Occipital lobe (tissue), 2 donors: ENCODE results near the gene CRACR2A. TPM values are rescaled to one million over a fixed set of nuclear protein-coding genes. Genes with fewer than 3 reads are reported as not detected.

Source experiments
- DNase-seq: peaks from one replicate; lab custom pipeline; 2025; lab: John Stamatoyannopoulos, UW
- total RNA-seq: library from RNA; depleted of rRNA; stranded (reverse); fragments of >200 nt; gene quantifications from one replicate; pipeline ENCODE4 v1.2.3, GENCODE V29; 2014

The CRACR2A gene
- total RNA-seq, 1 donor from 2014 or later = 1.1 TPM

DNA sequence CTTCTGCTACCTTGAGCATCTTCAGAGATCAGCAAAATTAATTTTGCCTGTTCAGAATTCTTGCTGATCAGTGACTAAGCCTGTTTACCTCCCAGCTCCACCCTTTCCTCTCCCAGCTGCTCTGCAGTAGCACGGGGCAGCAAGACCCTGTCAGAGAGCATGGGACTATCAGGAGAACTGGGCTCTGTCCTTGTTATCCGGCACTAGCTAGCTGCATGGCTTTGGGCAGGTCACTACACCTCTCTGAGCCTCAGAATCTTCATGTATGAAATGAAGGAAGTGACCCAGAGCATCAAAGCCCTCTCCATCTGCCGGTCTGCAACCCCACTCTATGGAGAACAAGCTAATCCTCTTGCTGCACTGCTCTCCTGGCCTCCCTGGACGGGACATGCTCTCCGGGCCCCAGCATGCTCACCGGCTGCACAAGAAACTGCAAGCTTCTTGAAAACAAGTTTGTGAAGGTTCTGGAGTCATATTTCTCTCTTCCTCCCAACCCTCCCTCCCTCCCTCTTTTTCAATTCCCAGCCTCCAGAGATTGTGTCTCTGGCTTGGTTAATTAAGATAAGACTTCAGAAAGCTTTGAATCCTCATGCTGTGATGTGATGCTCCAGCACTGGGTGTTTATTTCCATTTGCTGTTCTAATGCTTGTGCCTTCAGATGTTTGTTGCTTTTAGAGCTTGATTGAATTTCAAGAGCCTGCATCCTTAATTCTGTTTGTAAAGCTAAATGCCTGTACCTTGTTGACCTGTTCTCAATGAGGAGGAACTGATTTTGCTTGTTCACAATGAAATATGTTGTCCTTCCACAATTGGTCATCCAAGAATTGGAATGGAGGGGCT lies 101.1 kb downstream of the CRACR2A start:
- DNase-seq = no peak

DNA sequence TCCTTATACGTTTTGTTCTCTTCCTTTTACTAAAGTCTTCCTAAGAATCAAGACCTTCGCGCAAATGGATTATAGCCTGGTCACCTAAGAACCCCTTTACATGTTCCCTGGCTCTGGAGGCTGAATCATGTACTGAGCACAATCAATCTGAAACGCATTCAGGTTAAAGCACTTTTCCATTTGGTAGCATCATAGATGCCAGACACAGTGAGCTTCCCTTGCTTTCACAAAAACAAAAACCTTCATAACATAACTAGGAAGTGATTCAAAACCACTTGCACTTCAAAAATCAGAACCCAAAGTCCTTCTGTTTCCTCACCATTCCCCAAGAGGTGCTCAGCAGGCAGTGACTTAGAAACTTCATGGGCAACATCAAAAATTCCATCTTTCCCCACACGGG lies 105.4 kb downstream of the CRACR2A start:
- no peak for DNase-seq

DNA sequence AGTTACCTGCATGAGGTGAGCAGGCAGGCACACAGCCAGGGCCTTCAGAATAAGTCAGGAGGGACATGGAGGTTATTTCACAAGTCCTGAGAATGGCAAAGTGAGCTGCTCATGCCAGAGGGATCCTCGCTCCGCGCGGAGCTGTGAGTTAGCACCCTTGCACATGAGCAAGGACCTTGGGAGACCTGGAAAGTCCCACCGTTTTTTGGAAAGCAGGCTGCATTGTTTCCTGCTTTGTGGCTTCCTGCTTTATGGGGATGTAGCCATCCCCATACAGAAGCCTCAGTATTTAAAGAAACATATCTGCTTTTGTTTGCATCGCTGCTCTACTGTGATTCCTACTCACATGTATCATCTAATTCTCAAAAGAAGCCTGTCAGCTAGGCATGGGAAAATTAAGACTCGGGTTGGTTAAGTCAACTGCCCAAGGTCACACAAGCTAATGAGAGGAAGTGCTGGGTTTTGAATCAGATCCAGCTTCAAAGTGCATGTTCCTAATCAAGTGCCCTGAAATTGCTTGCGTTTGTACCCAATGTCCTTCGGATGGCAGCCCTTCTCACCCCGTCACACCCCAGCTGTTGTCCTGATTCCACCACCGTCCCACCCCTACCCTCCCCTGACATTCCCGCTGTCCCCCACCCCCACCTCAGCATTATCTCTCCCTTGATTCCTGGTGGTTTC lies 106.2 kb downstream of the CRACR2A start:
- DNase-seq = no peak

DNA sequence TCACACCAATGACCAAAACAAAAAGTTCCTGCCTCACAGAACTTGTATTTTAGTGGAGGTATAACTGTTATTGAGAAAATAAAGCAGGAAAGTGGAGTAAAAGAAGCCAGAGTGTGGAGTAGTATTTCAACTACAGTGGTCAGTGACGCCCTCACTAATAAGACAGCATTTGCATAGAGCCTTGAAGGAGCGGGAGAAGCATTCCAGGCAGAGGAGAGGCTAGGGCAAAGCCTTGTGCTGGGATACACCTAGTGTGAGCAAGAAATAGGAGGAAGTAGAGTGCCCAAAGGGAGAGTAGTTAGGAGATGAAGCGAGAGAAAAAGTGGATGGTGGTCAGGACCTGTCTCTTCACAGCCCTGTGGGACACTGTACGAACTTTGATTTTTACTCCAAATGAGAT lies 107.8 kb downstream of the CRACR2A start:
- DNase-seq = no peak

DNA sequence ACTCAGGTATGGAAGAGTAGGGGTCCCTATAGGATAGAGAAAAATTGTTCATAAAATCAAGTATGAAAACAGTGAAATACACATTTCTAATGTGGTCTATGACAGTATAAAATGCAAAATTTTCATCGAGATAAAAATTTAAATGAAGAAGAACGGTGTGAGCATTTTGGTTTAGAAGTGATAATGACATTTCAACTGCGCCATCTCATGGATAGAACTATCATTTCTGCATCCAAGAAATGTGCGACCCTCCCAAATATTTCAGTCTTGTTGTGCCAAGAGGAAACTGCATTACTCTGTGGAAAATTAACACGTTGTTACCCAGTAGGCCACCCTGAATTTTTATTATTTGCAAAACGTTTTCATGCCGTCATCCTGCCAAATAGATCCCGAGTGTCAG lies 108.8 kb downstream of the CRACR2A start:
- DNase-seq = no peak

DNA sequence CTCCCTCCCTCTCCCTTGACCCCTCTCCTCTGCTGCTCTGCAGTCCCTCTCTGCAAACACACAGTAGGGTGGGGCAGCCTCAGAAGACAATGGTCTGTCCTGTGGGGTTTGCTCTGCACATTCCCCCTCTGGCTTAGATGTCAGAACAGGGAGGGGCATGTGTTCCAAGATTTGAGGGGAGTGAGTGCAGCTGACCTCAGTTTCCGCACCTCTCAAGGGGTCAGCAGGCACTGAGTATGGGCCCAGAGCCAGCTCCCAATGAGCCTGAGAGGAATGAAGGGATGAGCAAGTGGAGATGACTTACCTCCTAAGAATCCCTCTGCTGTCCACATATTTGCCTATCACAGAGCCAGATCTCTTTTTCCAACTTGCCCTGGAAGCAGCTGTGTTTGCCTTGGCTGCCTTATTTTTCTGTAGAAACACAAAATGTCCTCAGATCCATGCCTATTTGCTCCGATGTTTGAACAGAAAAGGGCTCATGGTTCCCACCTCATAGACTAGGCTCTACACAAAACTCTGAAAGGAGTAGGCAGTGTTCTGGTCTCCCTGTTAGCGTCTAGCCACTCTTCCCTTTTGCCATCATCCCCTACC lies 111.4 kb downstream of the CRACR2A start:
- DNase-seq = no peak

DNA sequence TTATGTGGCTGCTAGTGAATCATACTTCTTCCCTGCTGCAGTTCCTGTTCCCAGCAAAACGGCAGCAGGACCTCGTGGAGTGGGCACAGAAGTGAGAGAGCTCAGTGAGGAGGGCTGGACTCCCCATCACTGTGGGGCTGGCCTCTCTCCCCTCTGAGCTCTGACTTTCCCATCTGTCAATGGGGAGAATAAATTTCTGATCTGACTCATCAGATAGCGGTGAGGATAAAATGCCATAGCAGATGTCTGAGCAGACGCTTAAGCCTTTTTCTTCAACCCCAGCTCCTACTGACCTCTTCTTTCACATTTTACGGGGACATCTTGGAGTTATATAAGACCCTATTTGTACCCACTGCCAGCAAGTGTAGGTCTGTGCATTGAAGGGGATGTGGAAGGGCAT lies 116.6 kb downstream of the CRACR2A start:
- no peak for DNase-seq

DNA sequence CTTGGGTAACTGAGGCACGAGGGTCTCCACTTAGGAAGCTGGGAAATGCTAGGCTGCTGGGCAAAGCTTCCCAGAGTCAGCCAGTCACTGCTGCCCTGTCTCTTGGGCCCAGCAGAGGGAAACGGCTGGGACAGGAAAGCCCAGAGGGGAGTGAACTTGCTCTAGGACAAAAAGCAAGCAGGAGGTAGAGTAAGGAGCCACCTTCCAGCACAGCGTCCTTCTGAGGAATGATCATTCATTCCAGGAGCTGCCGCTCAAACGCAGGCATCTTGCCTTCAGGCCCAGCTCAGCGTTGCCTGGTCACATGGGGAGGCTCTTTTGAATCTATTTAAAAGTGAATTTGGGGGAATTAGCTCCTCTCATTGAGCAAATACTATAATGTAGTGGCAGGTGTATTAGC lies 118.6 kb downstream of the CRACR2A start:
- DNase-seq = no peak

DNA sequence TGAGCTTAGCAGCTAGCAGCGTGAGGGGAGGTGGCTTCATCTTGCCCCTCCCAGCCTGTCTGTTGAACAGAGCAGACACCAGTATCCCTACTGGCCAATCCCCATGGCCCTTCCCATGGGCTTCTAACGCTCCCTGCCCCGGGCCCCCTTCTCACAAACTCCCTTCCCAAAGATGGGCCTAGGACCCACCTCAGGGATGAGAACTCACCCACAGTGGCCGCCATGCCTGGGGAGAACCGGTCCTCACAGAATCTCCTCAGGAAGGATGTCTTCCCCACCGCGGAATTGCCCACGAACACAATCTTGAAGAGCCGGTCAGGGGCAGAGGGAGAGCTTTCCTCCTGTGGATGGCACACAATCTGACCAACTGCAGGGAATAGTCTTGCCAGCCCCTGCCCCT lies 119.5 kb downstream of the CRACR2A start:
- DNase-seq = no peak

DNA sequence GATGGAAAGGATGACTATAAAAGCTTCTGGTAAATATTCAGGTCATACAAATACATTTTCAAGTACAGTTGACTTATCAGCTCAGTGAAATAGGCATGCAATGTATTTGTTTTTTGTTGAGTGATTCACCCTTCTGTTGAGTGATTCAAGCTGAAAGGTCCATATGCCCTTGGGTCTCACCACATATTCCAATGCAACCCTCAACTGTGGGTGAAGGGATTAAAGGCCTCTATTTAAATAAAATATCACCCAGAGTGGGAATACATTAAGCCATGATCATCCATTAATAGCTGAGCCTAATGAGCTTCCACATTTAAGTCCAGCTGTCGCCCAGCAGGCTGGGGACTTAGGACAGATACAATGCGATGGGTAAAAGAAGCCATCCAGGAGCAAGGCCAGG lies 120.2 kb downstream of the CRACR2A start:
- DNase-seq = no peak

DNA sequence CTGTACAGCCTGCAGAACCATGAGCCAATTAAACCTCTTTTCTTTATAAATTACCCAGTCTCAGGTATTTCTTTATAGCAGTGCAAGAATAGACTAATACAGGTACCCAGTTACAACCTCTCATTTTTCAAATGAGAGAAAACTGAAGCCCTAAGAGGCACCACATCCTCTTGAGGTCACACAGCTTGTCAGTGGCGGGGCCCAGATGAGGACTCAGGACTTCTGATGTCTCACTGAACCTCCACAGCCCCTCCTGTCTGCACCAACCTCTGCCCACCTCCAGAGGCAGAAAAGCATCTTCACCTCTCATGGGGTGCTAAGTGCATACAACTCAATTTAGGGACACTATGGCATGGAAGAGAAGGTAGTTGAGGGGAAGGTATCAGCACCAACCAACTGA lies 120.7 kb downstream of the CRACR2A start:
- DNase-seq = no peak

DNA sequence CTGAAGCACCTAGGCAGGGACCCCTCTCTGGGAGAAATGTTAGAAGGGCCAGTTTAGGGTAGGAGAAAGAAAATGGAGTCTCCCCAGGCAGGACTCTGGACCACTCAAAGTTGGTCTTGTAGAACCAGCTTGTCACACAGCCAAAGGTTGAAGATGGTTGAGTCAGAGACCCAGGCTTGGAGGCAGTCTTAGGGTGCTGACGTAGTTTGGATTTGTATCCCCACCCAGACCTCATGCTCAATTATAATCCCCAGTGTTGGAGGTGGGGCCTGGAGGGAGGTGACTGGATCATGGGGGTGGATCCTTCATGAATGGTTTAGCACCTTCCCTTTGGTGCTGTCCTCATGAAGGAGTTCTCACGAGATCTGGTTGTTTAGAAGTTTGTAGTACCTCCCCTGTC lies 121.2 kb downstream of the CRACR2A start:
- DNase-seq = no peak

DNA sequence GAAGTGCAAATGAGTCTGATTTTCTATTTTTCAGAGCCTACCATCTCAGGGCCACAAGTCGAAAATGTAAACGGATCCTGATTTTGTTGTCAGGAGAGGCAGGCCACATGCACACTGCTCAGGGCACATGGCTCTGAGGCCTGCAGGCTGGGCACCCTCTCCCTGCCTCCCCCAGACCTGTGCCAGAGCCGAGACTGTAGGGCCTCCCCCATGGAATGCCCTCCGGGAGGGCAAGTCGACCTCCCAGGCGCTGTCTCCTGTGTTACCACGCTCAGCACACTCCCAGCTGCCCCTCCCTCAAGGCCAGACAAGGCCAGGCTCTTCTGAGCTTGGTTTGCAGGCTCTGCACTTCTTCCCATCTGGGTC lies 121.7 kb downstream of the CRACR2A start:
- no peak for DNase-seq

DNA sequence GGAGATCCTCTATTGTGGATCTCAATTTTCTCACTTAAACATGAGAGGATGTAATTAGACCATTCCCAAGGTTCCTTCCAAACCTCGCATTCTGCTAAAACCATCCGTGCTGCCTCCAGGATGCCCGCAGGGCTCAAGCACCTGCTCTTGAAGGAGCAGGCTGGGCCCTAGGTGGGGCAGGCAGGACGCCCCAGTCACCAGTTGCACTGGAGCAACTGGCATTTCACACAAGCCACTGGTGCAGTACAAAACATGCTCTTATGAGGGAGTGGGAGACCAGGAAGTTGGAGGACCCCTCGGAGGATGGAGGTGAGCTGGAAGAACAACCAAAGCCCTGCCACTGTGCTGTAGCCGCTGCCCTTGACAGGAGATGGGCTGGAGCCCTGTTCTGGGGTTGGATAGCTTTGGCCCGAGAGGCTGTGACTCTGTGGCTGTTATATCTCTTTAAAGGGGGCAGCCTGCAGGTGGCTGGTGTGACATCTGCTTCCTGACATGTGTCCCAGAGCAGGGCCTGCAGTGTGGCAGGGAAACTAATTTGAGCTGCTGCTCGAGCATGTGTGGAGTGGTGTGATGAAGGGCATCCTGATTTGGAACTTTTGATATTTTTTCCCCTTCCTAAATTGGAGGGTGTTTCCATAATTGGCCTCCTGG lies 122.2 kb downstream of the CRACR2A start:
- DNase-seq = no peak

DNA sequence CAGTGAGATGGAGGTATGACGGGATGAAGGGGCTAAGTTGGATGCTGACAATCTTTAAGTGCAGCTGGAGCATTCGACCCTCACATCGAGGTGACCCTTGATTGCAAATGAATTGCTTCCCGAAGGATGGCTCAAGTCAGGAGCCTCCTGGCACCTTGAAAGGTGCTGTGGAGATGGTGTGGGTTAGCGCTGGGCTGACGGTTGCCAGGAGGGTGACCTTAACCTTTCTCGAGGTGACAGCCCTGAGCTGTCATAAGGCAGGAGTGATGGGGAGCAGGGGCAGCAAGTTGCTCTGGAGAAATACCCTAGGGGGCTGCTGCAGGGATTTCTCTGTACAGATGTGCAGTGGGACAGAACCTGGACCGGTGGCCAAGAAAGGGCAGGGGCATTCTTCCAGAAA lies 122.8 kb downstream of the CRACR2A start:
- no peak for DNase-seq

DNA sequence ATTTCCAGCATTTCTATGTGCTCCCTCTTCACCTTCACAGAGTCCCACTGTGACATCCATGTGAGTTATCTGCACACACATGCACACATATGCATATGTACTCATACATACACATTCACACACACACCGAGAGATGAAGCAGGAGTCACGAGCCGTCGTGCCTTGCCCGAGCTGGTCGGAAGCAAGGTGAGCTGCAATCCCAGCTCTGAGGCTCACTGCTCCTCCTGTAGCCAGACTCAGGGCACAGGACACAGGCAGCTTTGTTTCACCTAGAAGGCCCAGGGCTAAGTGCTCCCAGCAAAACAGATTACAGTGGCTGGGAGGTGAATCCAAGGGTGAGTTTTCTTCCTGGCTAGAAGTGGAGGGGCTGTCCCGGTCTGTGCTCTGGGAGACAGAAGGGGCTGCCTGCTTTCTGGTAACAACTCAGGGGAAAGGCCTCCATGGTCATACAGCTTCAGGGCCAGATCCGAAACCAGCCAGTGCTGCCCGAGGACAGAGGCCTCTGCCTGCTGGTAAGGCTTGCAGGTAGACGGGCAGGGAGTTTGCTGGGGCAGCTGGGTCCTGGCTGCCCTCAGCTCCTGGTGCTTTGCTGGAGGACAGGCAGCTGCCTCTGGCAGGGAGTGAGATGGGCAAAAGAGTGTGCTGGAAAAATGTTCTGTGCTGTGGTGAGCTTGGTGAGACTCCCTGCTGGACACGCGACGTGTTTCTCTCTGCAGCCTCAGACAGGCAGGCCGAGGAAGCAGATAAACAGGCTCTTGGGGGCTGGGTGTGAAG lies 123.7 kb downstream of the CRACR2A start:
- DNase-seq = no peak

DNA sequence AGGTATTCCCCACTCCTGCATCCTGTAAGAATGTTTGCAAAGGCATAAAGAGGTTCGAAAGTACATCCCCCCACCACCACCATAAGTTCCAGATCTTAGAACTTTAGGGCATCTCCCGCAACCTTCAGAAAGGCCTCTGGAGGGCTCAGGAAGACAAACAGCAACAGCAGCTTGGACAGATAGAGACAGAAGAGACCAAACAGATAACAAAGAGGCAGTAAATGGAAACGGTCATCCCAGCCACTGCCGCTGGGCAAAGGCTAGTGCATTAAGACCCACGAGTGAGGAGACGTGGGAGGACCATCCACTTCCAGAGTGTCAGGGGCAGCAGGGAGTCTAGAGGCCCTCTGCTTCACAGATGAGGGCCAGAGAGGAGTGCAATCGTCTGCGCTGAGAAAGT lies 124.3 kb downstream of the CRACR2A start:
- no peak for DNase-seq

DNA sequence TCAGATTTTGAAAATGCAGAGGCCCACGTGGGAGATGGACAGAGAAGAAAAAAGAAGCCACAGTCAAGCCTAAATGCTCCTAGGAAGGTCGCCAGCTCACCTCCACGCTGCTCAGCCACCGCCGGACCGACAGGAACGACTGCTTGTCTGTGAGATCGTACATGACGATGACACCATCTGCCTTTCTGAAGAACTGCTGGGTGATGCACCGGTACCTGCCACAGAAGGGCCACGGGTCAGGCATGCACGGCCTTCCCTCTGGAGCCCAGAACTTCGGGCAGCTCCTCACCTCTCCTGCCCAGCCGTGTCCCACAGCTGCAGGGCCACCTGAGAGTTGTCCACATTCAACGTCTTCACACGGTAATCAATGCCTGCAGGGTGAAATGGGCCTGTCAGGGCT lies 125.6 kb downstream of the CRACR2A start:
- DNase-seq = no peak

DNA sequence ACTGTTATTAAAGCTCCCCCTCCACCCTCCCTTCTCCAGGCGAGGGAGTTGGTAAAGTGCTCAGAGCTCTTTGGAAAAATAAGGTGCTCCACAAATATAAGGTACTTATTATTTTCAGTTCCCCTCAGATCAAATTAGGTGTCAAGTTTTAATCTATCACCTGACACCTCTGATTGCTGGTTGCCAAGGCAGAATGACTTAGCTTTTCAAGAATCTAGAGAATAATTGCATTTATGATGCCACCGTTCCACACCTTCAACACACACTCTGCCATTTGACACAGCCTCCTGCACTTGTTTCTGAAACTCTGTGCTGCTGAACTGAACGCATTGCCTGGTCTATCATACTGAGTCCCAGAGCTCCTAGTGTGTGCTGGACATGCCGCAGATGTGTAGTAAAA lies 128.6 kb downstream of the CRACR2A start:
- DNase-seq = no peak

DNA sequence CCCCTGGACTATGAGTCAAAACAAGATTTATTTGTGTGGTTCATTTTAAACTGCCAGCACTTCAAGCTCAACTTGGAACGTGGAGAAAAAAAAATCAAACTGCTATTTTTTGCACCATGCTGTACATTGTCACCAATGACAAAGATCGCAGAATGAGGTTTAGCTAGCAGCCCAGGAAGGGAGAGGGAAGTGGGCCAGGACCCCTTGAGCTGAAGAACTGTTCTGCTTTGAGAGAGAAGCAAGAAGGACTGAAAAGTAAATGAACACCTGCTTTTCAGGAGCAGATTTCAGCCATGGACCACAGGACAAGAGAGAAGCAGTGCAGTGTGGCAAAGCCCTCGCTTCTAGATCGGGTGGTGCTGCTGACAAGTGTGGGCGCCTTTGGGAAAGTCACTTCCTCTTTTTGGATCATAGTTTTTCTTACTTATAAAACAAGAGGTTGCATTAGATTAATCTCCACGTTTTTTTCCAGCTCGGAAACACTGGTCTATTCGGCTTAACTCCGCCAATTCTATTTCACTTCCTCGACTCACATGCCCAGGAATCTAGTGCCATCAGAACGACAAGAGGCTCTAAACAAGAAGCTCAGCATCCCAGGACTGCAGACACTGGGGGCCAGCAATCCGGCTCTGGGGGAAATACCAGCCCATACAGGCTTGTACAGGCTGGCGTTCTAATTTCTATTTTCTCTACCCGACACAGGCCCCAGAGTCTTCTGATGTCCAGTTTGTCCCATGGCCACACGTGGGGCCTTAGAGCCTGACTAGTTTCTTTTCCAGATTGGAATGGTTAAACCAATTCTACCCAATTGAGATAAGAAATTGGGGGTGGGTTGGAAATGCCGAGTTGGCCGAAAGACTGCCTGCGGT lies 129.9 kb downstream of the CRACR2A start:
- no peak for DNase-seq
